ENCODE measurements around the gene VARS1. TPM values are rescaled to one million over a fixed set of nuclear protein-coding genes. Genes with fewer than 3 reads are reported as not detected.
"Not testable (repeated sequence)": the region's sequence is repeated elsewhere in the genome, so short reads cannot be mapped to it uniquely, and the experiment has no call there.

VARS1 gene
- total and polyA plus RNA-seq, 3 donors from 2014 or later, result 94.8 to 156 (median 131) TPM

DNA sequence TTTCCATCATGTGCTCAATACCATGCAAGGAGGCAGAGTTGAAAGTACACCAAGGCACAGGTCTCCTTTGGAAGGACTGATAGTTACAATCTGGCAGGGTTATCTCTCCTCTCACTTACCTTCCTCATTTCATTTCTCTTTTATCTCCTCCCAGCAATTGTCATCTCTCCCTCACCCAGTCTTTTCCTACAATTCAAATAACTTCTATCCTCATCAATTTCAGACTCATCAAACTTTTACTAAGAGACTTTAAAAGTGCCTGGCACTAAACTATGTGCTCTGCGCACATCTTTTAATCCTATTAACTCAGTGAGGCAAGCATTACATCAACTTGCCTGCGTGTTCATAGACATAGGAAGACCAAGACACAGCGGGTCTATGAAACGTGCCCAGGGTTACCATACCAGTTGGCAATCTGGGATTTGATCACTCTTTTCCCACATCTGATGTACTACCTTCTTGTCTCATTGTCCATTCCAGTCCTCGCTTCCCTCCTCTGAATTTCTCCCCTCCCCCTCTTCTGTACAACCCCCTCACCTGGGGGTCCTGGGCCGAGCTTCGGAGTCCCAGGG, 1.2 kb downstream of the VARS1 start:
- Histone ChIP-seq H3K4me1 (peaks cover 13% of the 10 kb centered on the region), H3K4me3 (peak overlapping the region; percentile 91 to 98), H3K9me3 (no peaks in the 10 kb centered on the region), H3K27me3 (no peaks in the 10 kb centered on the region), H3K36me3 (ENCODE audit: low read depth, missing control alignments) (no peaks in the 10 kb centered on the region), H3K27ac (peak overlapping the region; percentile 71 to 97)
- DNase-seq, result no peak
- 11 to 14% methylated on average over 7 of the region's 7 CpGs for WGBS, 2 donors
- intact Hi-C loops (cut with DNase I; ENCODE audit: low total_unique reads), result no loop called here
- TF ChIP-seq CTCF (IDR thresholded peaks at IDR 0.05) (no peak), POLR2A (IDR thresholded peaks at IDR 0.05) (no peak)

GRCh38 chr6:31793927-31794245, 1.7 kb downstream of the VARS1 start:
- 85 to 95% methylated on average over 6 of the region's 6 CpGs for WGBS, 2 donors
- intact Hi-C loops (cut with DNase I; ENCODE audit: low total_unique reads), result not testable (repeated sequence)

DNA sequence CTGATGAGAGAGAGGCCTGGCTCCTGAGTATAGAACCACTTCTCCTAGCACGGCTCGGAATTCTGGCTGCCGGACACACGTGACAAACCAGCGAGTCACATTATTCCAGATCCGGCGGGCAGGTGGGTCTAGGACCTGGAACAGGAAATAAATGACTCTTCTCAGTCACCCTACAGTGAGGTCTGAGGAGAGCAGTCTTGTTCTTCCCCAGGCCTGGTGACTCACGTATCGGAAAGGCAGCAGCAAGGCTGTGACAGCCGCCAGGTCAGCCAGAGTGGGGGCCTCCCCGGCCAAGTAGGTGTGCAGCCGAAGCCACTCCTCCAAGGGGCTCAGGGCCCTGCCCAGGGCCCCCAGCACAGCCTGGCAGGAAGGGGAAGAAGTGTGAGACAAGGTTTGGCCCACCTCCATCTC, 2.8 kb downstream of the VARS1 start:
- no peaks in the 10 kb centered on the region for H3K36me3 ChIP-seq (ENCODE audit: low read depth, missing control alignments)
- no peak for DNase-seq
- no peaks in the 10 kb centered on the region for H3K27me3 ChIP-seq
- H3K9me3 ChIP-seq, result no peaks in the 10 kb centered on the region
- H3K4me3 ChIP-seq, result no peak overlapping the region
- H3K27ac ChIP-seq, result no peak overlapping the region
- H3K4me1 ChIP-seq, result peaks cover 13% of the 10 kb centered on the region
- TF ChIP-seq CTCF (IDR thresholded peaks at IDR 0.05) (no peak), POLR2A (IDR thresholded peaks at IDR 0.05) (no peak)
- 85 to 88% methylated on average over 9 to 12 of the region's 12 CpGs for WGBS, 2 donors
- intact Hi-C loops (cut with DNase I; ENCODE audit: low total_unique reads), result no loop called here

More at GRCh38 chr6:31793927-31794245, 1.7 kb downstream of the VARS1 start:
- H3K9me3 ChIP-seq; DNase-seq; H3K27me3 ChIP-seq; H3K36me3 ChIP-seq (ENCODE audit: low read depth, missing control alignments); H3K27ac ChIP-seq; H3K4me3 ChIP-seq: not testable (repeated sequence)
- H3K4me1 ChIP-seq, result peaks cover 13% of the 10 kb centered on the region

- Histone ChIP-seq H3K27ac (no peak overlapping the region), H3K36me3 (ENCODE audit: low read depth, missing control alignments) (no peaks in the 10 kb centered on the region), H3K9me3 (no peaks in the 10 kb centered on the region), H3K4me3 (no peak overlapping the region), H3K27me3 (no peaks in the 10 kb centered on the region), H3K4me1 (peaks cover 13% of the 10 kb centered on the region)
- 78 to 80% methylated on average over 3 of the region's 3 CpGs for WGBS, 2 donors
- intact Hi-C loops (cut with DNase I; ENCODE audit: low total_unique reads), result no loop called here
- TF ChIP-seq CTCF (IDR thresholded peaks at IDR 0.05) (no peak), POLR2A (IDR thresholded peaks at IDR 0.05) (no peak)
- DNase-seq, result no peak
These were observed 3.5 kb downstream of the VARS1 start for GRCh38 chr6:31792090-31792374.

DNA sequence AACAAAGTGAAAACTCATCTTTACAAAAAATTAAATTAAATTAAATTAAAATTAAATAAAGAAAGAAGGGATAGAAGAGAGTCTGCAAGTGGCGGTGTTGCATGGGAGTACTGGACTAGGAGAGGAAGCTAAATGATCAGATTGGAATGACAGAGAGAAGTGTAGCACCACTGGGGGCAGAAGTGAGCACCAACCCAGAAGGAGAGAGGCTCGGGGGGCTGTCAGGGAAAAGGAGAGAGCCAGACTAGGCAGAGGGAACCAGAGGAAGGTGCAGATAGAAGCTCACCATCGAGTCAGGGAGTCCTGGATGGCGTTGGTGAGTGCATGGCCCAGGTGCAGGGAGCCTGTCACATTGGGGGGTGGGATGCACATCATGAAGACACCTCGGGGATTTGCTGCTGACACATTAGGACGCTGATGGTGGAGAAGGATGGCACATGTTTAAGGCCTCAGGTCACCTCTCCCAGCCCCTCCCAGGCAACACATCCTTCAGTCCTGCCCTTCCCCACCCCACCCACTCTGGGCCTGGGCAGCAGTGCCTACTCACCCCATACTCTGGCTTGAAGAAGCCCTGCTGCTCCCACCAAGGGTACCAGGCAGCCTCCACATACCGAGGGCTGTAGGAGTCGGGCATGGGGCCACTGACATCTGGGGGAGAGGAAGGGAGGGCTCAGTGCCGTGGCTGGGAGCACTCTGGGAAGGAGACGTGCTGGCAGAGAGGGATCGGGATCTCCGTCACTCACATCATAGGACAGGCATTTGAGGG, 4.0 kb downstream of the VARS1 start:
- peak; percentile 60 for DNase-seq
- intact Hi-C loops (cut with DNase I; ENCODE audit: low total_unique reads), result no loop called here
- no peaks in the 10 kb centered on the region for H3K27me3 ChIP-seq
- TF ChIP-seq POLR2A (IDR thresholded peaks at IDR 0.05), result no peak
- TF ChIP-seq CTCF (IDR thresholded peaks at IDR 0.05), result peak in 2 of 3 experiments; percentile 39 to 46
- no peaks in the 10 kb centered on the region for H3K36me3 ChIP-seq (ENCODE audit: low read depth, missing control alignments)
- peaks cover 13% of the 10 kb centered on the region for H3K4me1 ChIP-seq
- WGBS, 2 donors, result 60 to 68% methylated on average over 10 to 12 of the region's 12 CpGs
- no peaks in the 10 kb centered on the region for H3K9me3 ChIP-seq
- no peak overlapping the region for H3K4me3 ChIP-seq
- H3K27ac ChIP-seq, result no peak overlapping the region

All from testis (tissue), 3 donors.